Measurements from ENCODE around the gene ARHGAP42.
"Not testable (repeated sequence)": the region's sequence is repeated elsewhere in the genome, so short reads cannot be mapped to it uniquely, and the experiment has no call there.

ARHGAP42 gene

GRCh38 chr11:100890789-100891188 is 203.7 kb downstream of the ARHGAP42 start:
- no peak overlapping the region for H3K4me3 ChIP-seq (ENCODE audit: low read depth, low read length)
- DNase-seq (ENCODE audit: low read depth) = no peak
- TF ChIP-seq MYC (IDR thresholded peaks at IDR 0.05; ENCODE audit: low read depth, low read length) (no peak), CTCF (IDR thresholded peaks at IDR 0.05; ENCODE audit: low read depth, low read length) (no peak)

DNA sequence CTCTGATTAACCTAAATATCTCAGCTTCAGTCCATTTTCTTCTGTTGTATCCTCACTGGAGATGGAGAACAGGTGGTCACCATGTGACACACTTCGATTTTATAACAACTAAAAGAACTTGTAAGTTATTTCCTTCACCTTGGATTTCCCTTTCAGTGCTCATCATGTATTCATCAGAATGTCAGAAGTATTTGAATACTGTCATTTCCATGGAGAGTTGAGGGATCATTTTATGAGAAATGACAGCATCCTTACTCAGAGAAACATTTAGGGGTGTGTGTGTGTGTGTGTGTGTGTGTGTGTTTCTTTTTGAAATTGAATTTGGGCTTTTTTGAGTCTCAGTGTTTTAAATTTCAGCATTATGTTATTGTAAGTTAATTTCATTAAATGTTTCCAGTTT is 205.8 kb downstream of the ARHGAP42 start:
- no peak overlapping the region for H3K4me3 ChIP-seq (ENCODE audit: low read depth, low read length)
- DNase-seq (ENCODE audit: low read depth) = no peak
- TF ChIP-seq, protein P1, sequence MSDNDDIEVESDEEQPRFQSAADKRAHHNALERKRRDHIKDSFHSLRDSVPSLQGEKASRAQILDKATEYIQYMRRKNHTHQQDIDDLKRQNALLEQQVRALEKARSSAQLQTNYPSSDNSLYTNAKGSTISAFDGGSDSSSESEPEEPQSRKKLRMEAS (IDR thresholded peaks at IDR 0.05; ENCODE audit: low read depth, low read length) = no peak
- TF ChIP-seq POLR2A (IDR thresholded peaks at IDR 0.05; ENCODE audit: extremely low read depth, insufficient read length) (no peak), CTCF (IDR thresholded peaks at IDR 0.05; ENCODE audit: low read depth, low read length) (no peak)

GRCh38 chr11:100895449-100895848 is 208.4 kb downstream of the ARHGAP42 start:
- no peak for DNase-seq (ENCODE audit: low read depth)
- TF ChIP-seq MYC (IDR thresholded peaks at IDR 0.05; ENCODE audit: low read depth, low read length) = no peak
- TF ChIP-seq CTCF (IDR thresholded peaks at IDR 0.05; ENCODE audit: low read depth, low read length) = no peak
- TF ChIP-seq, protein P1 (IDR thresholded peaks at IDR 0.05; ENCODE audit: low read depth, low read length) = no peak
- TF ChIP-seq POLR2A (IDR thresholded peaks at IDR 0.05; ENCODE audit: extremely low read depth, insufficient read length) = no peak
- H3K4me3 ChIP-seq (ENCODE audit: low read depth, low read length) = no peak overlapping the region

- not testable (repeated sequence) for DNase-seq (ENCODE audit: low read depth); H3K4me3 ChIP-seq (ENCODE audit: low read depth, low read length)
These were observed 208.9 kb downstream of the ARHGAP42 start for GRCh38 chr11:100895976-100896375.

- DNase-seq (ENCODE audit: low read depth); H3K4me3 ChIP-seq (ENCODE audit: low read depth, low read length): not testable (repeated sequence)
These were observed 214.4 kb downstream of the ARHGAP42 start for GRCh38 chr11:100901471-100901870.

GRCh38 chr11:100902454-100903141 is 215.5 kb downstream of the ARHGAP42 start:
- no peak for TF ChIP-seq CTCF (IDR thresholded peaks at IDR 0.05; ENCODE audit: low read depth, low read length)
- no peak for TF ChIP-seq MYC (IDR thresholded peaks at IDR 0.05; ENCODE audit: low read depth, low read length)
- TF ChIP-seq POLR2A (IDR thresholded peaks at IDR 0.05; ENCODE audit: extremely low read depth, insufficient read length) = no peak
- TF ChIP-seq, protein P1 (IDR thresholded peaks at IDR 0.05; ENCODE audit: low read depth, low read length) = no peak
- H3K4me3 ChIP-seq (ENCODE audit: low read depth, low read length) = no peak overlapping the region
- no peak for DNase-seq (ENCODE audit: low read depth)

GRCh38 chr11:100903284-100903683 is 216.2 kb downstream of the ARHGAP42 start:
- TF ChIP-seq, protein P1 (IDR thresholded peaks at IDR 0.05; ENCODE audit: low read depth, low read length) = no peak
- TF ChIP-seq CTCF (IDR thresholded peaks at IDR 0.05; ENCODE audit: low read depth, low read length) (no peak), MYC (IDR thresholded peaks at IDR 0.05; ENCODE audit: low read depth, low read length) (no peak), POLR2A (IDR thresholded peaks at IDR 0.05; ENCODE audit: extremely low read depth, insufficient read length) (no peak)
- DNase-seq (ENCODE audit: low read depth) = no peak
- H3K4me3 ChIP-seq (ENCODE audit: low read depth, low read length) = no peak overlapping the region
